Upper lobe of right lung (tissue), 1 donor: ENCODE results near the gene ZSWIM6. TPM values are rescaled to one million over a fixed set of nuclear protein-coding genes. Genes with fewer than 3 reads are reported as not detected.

Experiments
- ATAC-seq: fragments of 200-7000 bp; cut with Tn5 transposase; one replicate; pipeline ENCODE4 v1.9.1; 2020; ENCODE audit warnings: mild to moderate bottlenecking, moderate library complexity
- DNase-seq: peaks from one replicate; pipeline ENCODE4 v3.0.0-alpha.2; 2020
- H3K27ac ChIP-seq: fragments of 200-600 bp; one replicate; pipeline ENCODE4 v1.8.0; 2022
- H3K27me3 ChIP-seq: fragments of 200-600 bp; one replicate; pipeline ENCODE4 v1.8.0; 2022; ENCODE audit warnings: mild to moderate bottlenecking
- H3K36me3 ChIP-seq: fragments of 200-600 bp; one replicate; pipeline ENCODE4 v1.8.0; 2022
- H3K4me1 ChIP-seq: fragments of 200-600 bp; one replicate; pipeline ENCODE4 v1.8.0; 2022
- H3K4me3 ChIP-seq: fragments of 200-600 bp; one replicate; pipeline ENCODE4 v1.8.0; 2022; ENCODE audit warnings: mild to moderate bottlenecking
- H3K9me3 ChIP-seq: fragments of 200-600 bp; one replicate; pipeline ENCODE4 v1.8.0; 2022
- CTCF ChIP-seq: fragments of 200-600 bp; IDR thresholded peaks from one replicate; pipeline ENCODE4 v1.8.0; 2022; ENCODE audit warnings: antibody characterized with exemption
- intact Hi-C: fragments of 100-400 bp; cut with DNase I; formaldehyde crosslinking; loops from one replicate; pipeline ENCODE4 v1.11.0; 2022
- total RNA-seq: library from RNA; stranded (reverse); fragmentation: NEBNext Ultra II Directional; extraction: Animal tissue kit (Norgen Biotek cat#: 25700); gene quantifications from one replicate; pipeline ENCODE4 v1.2.1, GENCODE V29; 2021
- donor health status: DM: no; HTN: yes; CAD: no; lungs with severe emphysema.

ZSWIM6 gene
- total RNA-seq, 1 donor from 2014 or later, result 15.7 TPM

GRCh38 chr5:61501971-61502370, 169.9 kb downstream of the ZSWIM6 start:
- intact Hi-C loops, result no loop called here
- H3K27me3 ChIP-seq, result no peaks in the 10 kb centered on the region
- DNase-seq, result no peak
- no peak for TF ChIP-seq CTCF
- no peak overlapping the region for H3K27ac ChIP-seq
- H3K9me3 ChIP-seq, result no peaks in the 10 kb centered on the region
- no peaks in the 10 kb centered on the region for H3K36me3 ChIP-seq
- no peak overlapping the region for H3K4me3 ChIP-seq
- ATAC-seq, result no peak
- H3K4me1 ChIP-seq, result no peaks in the 10 kb centered on the region

DNA sequence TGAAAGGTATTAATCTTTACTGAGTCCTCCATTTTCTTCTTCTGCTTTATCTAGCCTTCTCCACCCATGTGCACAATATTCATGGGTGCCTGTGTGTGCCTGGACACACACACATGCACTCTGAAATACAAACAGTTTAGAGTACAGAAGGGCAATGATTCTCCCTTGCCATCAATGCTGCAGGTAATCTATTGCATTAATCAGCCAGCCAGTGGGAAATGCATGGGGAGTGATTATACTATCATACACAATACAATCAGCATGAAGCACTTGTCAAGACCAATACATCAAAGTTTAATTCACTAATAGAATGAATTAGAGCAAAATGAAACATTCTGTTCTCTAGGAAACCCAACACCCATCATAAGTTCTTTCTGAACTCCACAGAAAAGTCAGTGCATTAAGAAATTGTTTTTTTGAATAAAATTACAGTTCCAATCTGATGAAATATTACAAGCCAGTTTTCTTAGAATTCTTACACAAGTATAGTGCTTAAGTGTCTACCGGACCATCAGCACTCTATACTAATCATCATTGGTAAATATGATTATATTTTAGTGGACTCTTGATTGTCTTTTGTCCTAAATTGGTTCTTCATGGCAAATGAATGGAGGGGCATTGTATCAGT, 172.2 kb downstream of the ZSWIM6 start:
- no peak for TF ChIP-seq CTCF
- no peaks in the 10 kb centered on the region for H3K9me3 ChIP-seq
- ATAC-seq, result no peak
- no peaks in the 10 kb centered on the region for H3K4me1 ChIP-seq
- intact Hi-C loops, result no loop called here
- DNase-seq, result no peak
- no peak overlapping the region for H3K27ac ChIP-seq
- H3K36me3 ChIP-seq, result no peaks in the 10 kb centered on the region
- no peaks in the 10 kb centered on the region for H3K27me3 ChIP-seq
- H3K4me3 ChIP-seq, result no peak overlapping the region

GRCh38 chr5:61505281-61505680, 173.2 kb downstream of the ZSWIM6 start:
- intact Hi-C loops, result no loop called here
- no peaks in the 10 kb centered on the region for H3K36me3 ChIP-seq
- no peak overlapping the region for H3K27ac ChIP-seq
- DNase-seq (no peak), ATAC-seq (no peak)
- no peak for TF ChIP-seq CTCF
- no peaks in the 10 kb centered on the region for H3K4me1 ChIP-seq
- H3K9me3 ChIP-seq, result no peaks in the 10 kb centered on the region
- no peak overlapping the region for H3K4me3 ChIP-seq
- H3K27me3 ChIP-seq, result no peaks in the 10 kb centered on the region

DNA sequence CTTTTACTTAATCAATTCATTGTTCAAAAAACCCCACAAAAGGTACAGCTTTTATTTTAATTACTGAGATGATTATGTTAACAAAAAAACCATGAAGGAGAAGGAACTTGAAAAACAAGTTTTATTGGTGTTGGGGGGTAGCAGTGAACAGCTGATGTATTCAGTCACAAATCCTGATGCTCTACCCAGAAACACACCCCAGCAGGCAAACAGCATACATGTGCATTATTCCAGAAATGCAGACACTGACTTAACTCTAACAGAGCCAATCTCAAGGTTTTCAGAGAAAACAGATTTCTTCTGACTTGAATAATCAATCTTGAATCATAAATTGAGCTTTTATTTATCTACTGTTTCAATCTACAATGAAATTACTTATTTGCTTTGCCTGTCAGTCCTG, 175.2 kb downstream of the ZSWIM6 start:
- H3K27me3 ChIP-seq, result no peaks in the 10 kb centered on the region
- H3K4me1 ChIP-seq, result no peaks in the 10 kb centered on the region
- no peak for TF ChIP-seq CTCF
- intact Hi-C loops, result no loop called here
- H3K36me3 ChIP-seq, result no peaks in the 10 kb centered on the region
- no peak for ATAC-seq
- no peak overlapping the region for H3K27ac ChIP-seq
- no peak for DNase-seq
- no peak overlapping the region for H3K4me3 ChIP-seq
- no peaks in the 10 kb centered on the region for H3K9me3 ChIP-seq

DNA sequence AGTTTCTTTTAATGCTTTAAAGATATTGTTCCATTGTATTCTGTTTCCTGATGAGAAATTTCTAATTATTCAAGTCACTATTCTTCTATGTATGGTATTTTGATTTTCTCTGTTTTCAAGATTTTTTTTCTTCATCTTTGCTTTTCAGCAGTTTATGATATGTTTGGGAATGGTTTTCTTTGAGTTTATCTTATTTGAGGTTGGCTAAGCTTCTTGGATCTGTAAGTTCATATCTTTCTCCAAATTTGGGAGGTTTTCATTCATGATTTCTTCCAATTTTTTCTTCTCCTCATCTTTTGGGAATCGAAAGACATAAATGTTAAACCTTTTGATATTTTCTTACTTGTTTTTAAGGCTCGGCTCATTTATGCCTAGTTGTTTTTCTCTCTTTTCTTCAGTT, 184.9 kb downstream of the ZSWIM6 start:
- no peak for TF ChIP-seq CTCF
- no peaks in the 10 kb centered on the region for H3K4me1 ChIP-seq
- ATAC-seq (no peak), DNase-seq (no peak)
- no peaks in the 10 kb centered on the region for H3K36me3 ChIP-seq
- intact Hi-C loops, result no loop called here
- no peak overlapping the region for H3K4me3 ChIP-seq
- H3K9me3 ChIP-seq, result peaks cover 8% of the 10 kb centered on the region
- H3K27ac ChIP-seq, result no peak overlapping the region
- no peaks in the 10 kb centered on the region for H3K27me3 ChIP-seq

DNA sequence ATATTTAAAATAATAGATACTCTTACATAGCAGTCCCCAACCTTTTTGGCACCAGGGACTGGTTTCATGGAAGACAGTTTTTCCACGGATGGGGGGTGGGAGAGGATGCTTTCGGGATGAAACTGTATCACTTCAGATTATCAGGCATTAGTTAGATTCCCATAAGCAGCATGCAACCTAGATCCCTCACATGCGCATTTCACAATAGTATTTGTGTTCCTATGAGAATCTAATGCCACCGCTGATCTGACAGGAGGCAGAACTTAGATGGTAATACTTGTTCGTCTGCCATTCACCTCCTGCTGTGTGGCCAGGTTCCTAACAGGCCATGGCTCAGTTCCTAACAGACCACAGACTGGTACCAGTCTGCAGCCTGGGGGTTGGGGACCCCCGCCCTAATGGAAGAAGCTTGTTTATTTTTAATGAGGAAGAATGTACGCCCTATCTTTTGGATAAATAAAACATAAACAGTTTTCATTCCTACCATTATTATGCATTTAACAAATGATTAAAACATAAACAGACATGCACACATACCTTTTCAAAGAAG, 187.7 kb downstream of the ZSWIM6 start:
- H3K9me3 ChIP-seq, result peaks cover 8% of the 10 kb centered on the region
- no peak overlapping the region for H3K27ac ChIP-seq
- H3K4me3 ChIP-seq, result no peak overlapping the region
- DNase-seq (no peak), ATAC-seq (no peak)
- H3K4me1 ChIP-seq, result no peaks in the 10 kb centered on the region
- TF ChIP-seq CTCF, result no peak
- H3K36me3 ChIP-seq, result no peaks in the 10 kb centered on the region
- intact Hi-C loops, result no loop called here
- no peaks in the 10 kb centered on the region for H3K27me3 ChIP-seq
